ENCODE data around the gene RPN2.

DNA sequence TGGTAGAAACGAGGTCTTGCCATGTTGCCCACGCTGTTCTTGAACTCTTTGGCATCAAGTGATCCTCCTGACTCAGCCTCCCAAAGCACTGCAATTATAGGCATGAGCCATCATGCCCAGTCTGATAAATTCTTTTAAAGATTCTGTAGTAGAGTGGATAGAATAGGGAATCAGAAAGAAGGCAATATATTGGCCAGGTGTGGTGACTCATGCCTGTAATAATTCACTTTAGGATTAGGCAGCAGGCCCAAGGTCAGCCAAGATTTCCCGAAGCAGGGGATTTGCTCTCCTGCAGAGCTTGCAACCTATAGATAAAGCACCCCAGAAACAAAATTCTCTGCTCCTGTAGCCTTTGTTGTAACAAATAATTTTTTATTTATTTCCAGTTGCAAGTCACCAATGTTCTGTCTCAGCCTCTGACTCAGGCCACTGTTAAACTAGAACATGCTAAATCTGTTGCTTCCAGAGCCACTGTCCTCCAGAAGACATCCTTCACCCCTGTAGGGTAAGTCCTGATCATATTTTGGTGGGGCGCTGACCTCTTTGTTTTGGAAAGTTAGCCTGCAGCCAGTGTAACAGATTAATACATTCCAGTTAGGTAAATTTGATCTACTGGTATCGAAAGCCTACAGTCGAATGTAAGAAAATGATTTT, 30.7 kb downstream of the RPN2 start:
- TF ChIP-seq, protein P1, sequence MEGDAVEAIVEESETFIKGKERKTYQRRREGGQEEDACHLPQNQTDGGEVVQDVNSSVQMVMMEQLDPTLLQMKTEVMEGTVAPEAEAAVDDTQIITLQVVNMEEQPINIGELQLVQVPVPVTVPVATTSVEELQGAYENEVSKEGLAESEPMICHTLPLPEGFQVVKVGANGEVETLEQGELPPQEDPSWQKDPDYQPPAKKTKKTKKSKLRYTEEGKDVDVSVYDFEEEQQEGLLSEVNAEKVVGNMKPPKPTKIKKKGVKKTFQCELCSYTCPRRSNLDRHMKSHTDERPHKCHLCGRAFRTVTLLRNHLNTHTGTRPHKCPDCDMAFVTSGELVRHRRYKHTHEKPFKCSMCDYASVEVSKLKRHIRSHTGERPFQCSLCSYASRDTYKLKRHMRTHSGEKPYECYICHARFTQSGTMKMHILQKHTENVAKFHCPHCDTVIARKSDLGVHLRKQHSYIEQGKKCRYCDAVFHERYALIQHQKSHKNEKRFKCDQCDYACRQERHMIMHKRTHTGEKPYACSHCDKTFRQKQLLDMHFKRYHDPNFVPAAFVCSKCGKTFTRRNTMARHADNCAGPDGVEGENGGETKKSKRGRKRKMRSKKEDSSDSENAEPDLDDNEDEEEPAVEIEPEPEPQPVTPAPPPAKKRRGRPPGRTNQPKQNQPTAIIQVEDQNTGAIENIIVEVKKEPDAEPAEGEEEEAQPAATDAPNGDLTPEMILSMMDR (IDR thresholded peaks at IDR 0.05; ENCODE audit: poor library complexity, severe bottlenecking), result no peak
- TF ChIP-seq, protein P2, sequence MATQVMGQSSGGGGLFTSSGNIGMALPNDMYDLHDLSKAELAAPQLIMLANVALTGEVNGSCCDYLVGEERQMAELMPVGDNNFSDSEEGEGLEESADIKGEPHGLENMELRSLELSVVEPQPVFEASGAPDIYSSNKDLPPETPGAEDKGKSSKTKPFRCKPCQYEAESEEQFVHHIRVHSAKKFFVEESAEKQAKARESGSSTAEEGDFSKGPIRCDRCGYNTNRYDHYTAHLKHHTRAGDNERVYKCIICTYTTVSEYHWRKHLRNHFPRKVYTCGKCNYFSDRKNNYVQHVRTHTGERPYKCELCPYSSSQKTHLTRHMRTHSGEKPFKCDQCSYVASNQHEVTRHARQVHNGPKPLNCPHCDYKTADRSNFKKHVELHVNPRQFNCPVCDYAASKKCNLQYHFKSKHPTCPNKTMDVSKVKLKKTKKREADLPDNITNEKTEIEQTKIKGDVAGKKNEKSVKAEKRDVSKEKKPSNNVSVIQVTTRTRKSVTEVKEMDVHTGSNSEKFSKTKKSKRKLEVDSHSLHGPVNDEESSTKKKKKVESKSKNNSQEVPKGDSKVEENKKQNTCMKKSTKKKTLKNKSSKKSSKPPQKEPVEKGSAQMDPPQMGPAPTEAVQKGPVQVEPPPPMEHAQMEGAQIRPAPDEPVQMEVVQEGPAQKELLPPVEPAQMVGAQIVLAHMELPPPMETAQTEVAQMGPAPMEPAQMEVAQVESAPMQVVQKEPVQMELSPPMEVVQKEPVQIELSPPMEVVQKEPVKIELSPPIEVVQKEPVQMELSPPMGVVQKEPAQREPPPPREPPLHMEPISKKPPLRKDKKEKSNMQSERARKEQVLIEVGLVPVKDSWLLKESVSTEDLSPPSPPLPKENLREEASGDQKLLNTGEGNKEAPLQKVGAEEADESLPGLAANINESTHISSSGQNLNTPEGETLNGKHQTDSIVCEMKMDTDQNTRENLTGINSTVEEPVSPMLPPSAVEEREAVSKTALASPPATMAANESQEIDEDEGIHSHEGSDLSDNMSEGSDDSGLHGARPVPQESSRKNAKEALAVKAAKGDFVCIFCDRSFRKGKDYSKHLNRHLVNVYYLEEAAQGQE (IDR thresholded peaks at IDR 0.05; ENCODE audit: borderline replicate concordance), result no peak
- TF ChIP-seq EZH2 (IDR thresholded peaks at IDR 0.05; ENCODE audit: borderline replicate concordance, insufficient read depth, low read length, poor library complexity, severe bottlenecking) (no peak), SMC3 (conservative IDR thresholded peaks at IDR 0.05; ENCODE audit: poor library complexity) (no peak)

Measured in neural cell (in vitro differentiated cells).